ENCODE data around the gene PDIA4.
A peak's percentile ranks its signal among the peaks of the same experiment; 100 is the strongest.
"Not testable (repeated sequence)": the region's sequence is repeated elsewhere in the genome, so short reads cannot be mapped to it uniquely, and the experiment has no call there.

The PDIA4 gene, protein sequence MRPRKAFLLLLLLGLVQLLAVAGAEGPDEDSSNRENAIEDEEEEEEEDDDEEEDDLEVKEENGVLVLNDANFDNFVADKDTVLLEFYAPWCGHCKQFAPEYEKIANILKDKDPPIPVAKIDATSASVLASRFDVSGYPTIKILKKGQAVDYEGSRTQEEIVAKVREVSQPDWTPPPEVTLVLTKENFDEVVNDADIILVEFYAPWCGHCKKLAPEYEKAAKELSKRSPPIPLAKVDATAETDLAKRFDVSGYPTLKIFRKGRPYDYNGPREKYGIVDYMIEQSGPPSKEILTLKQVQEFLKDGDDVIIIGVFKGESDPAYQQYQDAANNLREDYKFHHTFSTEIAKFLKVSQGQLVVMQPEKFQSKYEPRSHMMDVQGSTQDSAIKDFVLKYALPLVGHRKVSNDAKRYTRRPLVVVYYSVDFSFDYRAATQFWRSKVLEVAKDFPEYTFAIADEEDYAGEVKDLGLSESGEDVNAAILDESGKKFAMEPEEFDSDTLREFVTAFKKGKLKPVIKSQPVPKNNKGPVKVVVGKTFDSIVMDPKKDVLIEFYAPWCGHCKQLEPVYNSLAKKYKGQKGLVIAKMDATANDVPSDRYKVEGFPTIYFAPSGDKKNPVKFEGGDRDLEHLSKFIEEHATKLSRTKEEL

DNA sequence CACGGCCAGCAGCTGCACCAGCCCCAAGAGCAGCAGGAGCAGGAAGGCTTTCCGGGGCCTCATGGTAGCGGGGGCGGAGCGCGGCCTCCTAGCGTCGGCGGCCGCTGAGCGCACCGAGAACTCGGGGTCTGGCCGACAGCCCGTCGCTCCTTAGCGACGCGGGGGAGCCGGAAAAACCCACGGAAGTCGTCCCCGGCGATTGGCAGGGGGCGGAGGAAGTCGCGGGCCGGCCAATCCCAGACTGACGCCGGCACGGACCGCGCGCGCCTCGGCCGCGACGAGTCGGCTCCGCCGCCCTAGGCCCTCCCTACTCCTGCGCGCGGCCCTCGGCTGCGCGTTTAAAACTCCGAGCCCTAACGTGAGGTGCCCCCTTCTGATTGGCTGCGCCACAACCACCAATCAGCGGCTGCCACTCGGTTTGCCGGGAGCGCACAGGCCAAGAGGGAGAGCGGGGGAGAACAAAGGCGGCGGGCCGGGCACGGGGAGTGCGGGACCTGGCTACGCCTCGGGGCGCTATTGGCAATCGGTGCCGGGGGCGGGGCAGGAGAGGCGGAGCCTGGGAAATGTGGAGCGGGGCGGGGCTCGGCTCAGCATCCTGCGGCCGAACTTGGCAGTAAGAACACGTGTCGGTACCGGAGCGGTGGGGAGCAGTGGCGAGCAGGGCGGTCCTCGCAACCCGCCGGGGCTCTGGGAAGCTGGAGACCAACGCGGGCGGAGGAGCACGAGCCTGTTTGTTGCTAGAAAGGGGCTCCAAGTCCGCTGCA is at the start of gene PDIA4:
PDIA4 (minus strand) TSS at position 160 of the 764 bp plus-strand sequence; CDS start at position 63, 97 bp downstream.
- DNase-seq (ENCODE audit: low spot score), result peak; percentile 99

DNA sequence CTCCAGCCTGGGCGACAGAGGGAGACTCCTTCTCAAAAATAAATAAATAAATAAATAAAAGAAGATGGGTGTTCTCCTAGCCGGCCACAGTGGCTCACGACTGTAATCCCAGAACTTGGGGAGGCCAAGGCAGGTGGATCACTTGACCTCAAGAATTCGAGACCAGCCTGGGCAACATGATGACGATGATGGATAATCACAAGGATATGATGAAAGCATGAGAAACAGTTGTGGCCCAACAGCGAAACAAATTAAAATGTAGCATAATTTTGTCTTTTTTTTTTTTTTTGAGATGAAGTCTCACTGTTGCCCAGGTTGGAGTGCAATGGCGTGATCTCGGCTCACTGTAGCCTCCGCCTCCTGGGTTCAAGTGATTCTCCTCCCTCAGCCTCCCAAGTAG is 49.3 kb upstream of the PDIA4 start:
- DNase-seq (ENCODE audit: low spot score), result no peak

DNA sequence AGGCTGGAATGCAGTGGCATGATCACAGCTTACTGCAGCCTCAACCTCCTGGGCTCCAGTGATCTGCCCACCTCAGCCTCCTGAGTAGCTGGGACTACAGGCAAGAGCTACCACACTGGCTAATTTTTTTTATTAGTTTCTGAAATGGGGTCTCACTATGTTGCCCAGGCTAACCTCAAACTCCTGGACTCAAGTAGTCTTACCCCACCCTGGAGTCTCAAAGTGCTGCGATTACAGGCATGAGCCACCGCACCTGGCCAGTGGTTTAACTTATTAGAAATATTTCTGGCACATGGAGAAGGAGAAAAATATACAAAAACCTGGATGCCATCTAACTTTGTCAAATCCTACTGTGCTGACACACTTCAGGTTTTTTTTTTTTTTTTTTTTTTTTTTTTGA is 47.0 kb upstream of the PDIA4 start:
- no peak for DNase-seq (ENCODE audit: low spot score)

DNA sequence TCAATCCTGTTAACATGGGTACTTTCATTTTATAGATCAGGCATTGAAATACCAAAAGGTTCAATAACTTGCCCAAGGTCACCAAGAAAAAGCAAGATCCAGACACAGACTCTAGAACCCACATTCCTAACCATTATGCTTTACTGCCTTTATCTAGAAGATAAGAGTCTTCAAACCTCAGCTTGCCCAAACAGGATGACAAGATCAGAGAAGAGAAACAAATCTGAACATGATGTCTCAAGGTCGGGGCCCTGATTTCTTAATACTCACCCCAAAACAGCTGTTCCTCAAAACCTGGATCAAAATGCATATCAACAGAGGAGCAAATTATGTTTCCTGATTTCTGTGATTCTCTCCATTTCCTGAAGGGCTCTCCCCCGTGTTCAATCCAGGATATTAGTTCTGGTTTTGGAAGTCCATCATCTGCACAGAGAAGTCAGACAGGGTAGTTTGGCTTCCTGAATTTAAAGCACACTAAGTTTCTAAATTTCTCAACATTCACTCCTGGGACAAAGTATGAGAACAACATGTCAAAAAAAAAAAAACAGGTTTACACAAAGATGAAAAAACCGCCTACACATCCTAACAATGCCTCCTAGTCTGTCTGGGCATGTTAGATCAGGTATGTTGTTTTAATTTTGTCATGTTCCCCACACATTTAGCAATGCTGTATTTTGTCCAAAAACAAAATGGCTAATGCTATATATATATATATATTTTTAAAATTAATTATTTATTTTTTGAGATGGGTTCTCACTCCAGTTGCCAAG is 46.0 kb upstream of the PDIA4 start:
- no peak for DNase-seq (ENCODE audit: low spot score)

DNA sequence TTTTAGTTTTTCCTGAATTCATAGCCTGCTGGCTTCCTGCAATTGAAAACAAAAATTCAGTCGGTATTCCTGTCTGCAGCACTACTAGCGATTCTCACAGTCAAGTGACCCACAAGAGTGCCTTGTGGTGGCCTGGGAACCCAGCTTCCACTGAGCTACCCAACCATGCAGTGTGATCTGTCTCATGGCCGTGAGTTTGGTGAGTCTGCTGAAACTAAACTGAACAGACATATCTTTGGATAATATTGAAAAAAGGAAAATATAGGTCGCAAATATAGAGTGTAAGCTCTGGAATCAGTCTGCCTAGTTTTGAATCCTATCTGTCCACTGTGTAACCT is 44.1 kb upstream of the PDIA4 start:
- no peak for DNase-seq (ENCODE audit: low spot score)

DNA sequence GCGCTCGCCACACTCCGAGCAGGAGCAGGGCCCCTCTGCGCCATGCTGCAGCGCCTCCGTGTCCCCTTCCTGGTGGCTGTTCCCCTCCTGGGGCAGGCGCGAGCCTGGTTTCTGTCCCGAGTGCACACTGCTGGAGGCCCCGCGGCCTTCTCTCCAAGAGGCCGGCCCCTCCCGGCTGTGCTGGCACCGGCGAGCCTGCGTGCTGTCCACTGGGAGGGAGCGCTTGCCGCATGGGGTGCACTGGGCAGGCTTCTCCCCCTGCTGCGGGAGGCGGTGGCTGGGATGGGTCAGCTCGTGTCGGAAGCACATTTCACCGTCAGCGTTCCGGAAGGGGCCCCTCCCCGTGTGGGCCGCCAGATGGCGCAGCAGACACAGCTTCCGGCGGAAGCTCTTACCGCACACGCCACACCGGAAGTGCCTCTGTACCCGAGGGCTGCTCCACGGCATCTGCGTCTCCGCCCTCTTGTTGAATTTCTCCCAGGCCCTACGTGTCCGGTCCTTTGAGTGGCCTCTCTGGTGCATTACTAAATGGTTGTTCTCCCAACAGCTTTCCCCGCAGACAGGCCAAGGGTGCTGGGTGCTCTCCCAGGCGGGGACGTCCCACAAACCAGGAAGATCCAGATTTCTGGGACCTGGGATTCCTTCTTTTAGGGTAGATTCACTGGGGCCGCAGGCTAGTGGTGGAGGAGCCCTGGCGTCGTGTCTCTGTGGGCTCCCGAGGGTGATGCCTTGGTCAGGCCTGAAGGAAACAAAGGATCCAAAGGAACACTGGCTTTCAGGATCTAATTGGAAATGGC is 43.5 kb upstream of the PDIA4 start:
- DNase-seq (ENCODE audit: low spot score), result no peak

DNA sequence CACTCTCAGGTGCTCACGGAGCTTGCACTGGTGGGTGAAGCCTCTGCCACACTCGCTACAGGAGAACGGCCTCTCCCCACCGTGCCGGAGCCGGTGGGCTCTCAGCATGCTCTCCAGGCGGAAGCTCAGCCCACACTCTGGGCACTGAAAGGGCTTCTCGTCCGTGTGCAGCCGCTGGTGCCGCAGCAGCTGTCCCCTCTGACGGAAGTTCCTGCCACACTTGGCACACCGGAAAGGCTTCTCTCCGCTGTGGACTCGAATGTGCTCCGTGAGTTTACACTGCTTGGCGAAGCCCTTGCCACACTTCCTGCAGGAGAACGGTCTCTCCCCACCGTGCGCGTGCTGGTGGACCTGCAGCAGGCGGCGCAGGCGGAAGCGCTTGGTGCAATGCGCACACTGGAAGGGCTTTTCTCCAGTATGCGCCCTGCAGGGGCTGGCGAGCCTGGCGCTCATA is 42.9 kb upstream of the PDIA4 start:
- DNase-seq (ENCODE audit: low spot score), result no peak

DNA sequence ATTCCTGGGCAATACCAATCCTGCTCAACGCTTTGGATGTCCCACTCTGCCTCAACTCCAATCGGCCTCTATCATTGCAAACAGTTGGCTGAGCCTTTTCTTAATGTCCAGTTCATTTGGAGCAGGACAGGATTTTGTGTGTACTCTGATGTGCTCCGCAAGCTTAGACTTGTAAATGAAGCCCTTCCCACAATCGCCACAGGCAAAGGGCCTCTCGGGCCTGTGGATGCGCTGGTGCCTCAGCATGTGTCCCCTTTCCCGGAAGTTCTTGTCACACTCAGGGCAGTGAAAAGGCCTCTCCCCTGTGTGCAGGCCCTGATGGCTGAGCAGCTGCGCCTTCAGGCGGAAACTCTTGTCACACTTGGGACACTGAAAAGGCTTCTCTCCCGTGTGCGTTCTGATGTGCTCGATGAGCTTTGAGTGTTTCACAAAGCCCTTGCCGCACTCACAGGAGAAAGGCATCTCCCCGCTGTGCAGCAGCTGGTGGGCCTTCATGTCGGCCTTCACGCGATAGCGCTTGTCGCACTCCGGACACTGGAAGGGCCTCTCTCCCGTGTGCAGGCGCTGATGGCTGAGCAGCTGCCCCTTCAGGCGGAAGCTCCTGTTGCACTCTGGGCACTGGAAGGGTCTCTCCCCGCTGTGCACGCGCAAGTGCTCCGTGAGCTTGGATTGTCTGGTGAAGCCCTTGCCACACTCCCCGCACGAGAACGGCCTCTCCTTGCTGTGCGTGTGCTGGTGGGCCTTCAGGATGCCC is 42.2 kb upstream of the PDIA4 start:
- DNase-seq (ENCODE audit: low spot score), result no peak

DNA sequence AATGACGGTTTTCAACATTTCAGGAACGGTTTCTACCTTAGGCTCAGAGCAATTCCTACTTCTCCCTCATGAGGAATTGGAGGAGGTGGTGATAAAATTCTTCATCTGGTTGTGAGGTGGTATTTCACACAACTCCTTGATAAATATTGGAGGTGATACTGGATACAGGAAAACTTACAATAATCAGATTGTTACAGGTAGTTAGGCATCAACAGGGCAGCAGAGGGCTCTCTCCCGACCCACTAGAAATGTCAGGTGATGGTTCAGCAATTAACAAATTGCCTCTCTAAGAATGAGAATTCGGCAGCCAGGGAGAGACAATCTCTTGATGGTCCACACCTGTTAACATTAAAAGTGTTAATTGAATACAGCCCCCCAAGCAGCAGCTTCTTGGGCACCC is 39.6 kb upstream of the PDIA4 start:
- no peak for DNase-seq (ENCODE audit: low spot score)

DNA sequence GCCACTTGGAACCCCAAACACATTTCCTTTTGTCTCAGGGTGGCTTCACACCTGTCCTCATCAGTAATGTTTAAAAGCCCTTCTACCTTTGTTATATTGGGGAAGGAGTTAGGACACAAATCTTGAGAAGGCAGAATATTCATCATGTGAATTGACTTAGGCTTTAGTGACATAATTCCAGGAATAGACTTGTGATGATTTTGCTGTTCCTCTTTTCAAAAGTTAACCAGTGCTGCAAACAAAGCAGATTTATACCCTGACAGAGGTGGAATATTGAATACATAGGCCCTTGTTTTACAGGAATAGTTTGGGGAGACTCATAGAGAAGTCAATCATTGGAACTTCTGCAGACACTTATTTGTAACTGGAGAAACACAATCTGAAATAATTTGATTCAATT is 35.2 kb upstream of the PDIA4 start:
- DNase-seq (ENCODE audit: low spot score), result no peak

DNA sequence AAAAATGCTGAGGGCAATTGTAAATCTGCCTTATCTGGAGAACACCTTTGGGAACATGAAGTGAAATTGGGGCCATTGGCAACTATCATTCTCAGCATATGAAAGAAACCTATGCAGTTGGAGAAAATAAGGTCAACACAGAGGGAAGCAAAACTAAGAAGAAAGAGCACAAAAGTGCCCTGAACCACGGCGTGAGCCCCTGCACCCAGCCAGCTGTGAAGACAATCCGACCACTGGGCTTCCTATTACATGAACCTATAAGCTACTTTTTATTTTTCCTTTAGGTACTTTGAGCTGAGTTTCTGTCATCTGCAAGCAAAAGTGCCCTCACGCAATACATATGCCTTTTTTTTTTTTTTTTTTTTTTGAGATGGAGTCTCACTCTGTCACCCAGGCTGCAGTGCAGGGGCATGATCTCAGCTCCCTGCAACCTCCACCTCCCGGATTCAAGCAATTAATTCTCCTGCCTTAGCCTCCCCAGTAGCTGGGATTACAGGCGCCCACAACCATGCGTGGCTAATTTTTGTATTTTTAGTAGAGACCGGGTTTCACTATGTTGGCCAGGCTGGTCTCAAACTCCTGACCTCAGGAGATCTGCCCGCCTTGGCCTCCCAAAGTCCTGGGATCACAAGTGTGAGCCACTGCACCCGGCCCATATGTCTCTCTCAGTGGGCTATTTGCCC is 34.1 kb upstream of the PDIA4 start:
- not testable (repeated sequence) for DNase-seq (ENCODE audit: low spot score)

DNA sequence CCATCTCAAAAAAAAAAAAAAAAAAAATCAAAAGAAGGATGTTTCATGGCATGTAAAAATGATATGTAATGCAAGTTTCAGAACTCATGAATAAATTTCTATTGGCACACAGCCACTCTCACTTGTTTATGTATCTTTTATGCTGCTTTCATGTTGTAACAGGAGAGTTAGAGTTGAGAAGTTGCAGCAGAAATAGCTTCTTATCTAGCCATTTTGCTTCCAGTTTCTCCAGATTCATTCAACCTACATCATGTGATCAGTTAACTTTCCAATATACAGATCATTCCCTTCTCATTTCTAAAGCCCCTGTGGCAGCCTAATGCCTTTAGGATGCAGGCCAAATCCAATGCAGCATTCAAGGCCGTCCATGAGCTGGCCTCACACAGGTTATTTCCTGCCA is 31.9 kb upstream of the PDIA4 start:
- DNase-seq (ENCODE audit: low spot score), result no peak

DNA sequence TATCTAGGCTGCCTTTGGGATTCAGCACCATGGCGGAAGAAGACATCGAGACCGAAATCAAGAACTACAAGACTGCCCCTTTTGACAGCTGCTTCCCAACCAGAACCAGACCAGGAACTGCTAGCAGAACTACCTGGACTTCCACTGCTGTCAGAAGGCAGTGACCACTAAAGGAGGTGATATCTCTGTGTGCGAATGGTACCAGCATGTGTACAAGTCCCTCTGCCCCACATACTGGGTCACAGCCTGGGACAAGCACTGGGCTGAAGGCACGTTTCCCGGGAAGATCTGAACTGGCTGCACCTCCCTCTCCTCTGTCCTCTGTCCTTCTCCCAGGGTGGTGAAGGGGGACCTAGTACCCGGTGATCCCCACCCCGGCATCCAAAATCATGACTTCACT is 25.6 kb upstream of the PDIA4 start:
- no peak for DNase-seq (ENCODE audit: low spot score)

DNA sequence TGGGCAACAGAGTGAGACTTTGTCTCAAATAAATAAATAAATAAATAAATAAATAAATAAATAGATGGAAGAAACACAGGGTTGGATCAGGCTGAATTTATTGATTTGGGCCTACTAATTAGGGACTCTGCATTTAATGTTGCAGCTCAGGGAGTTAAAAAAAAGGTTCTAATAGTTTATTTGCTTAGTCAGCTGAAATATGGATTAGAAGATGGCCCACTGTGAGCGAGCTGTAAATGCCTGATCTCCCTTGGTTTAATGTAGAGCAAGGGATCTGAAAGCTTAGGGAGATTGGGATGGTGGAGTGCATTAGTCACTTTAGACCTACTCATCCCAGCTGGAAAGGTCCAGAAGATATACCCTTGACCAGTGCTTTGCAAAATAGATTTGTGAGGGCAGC is 25.1 kb upstream of the PDIA4 start:
- no peak for DNase-seq (ENCODE audit: low spot score)

DNA sequence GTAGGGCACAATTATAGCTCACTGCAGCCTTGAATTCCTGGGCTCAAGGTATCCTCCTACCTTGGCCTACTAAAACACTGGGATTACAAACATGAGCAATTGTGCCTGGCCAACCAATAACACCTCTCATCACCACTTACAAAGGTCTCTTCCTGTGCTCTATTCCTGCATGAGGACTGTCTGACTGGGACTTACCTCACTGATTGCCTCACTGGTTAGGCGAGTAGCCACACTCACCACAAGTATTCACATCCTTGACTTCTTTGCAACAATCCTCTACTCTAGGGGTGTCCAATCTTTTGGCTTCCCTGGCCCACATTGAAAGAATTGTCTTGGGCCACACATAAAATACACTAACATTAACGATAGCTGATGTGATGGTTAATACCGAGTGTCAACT is 22.6 kb upstream of the PDIA4 start:
- DNase-seq (ENCODE audit: low spot score), result no peak

DNA sequence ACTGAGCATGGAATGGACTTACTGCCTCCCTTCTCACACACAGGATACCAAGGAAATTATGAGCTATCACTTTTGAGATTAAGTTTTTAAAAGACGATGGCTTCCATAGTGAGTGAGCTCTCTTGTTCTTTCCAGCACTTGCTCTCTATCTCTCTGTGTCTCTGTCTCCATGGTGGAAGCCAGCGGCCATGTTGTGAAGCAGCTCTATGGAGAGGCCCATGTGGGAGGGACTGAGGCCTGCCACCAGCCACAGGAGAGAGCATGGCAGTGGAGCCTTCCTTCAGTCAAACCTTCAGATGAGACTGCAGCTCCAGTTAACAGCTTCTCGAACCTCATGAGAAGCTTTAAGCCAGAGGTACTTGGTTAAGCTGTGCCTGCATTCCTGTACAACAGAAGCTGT is 20.5 kb upstream of the PDIA4 start:
- DNase-seq (ENCODE audit: low spot score), result no peak

DNA sequence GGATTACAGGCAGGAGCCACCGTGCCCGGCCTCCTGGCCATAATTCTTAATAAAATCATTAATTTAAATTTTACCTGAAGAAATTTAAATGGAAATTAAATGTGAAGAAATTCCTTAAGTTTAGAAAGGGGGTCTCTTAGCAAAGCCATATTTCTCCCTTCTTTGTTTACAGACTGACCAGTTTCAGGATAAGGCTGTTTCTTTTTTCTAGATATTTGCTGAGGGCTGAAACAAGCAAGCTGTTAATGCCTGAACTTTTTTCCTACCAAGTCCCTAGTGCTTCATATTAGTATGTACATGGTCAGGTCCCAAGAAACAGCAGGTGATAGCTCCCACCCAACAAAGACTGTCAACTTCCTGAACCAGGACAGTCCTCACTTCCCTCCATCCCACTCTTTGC is 18.1 kb upstream of the PDIA4 start:
- DNase-seq (ENCODE audit: low spot score), result no peak

DNA sequence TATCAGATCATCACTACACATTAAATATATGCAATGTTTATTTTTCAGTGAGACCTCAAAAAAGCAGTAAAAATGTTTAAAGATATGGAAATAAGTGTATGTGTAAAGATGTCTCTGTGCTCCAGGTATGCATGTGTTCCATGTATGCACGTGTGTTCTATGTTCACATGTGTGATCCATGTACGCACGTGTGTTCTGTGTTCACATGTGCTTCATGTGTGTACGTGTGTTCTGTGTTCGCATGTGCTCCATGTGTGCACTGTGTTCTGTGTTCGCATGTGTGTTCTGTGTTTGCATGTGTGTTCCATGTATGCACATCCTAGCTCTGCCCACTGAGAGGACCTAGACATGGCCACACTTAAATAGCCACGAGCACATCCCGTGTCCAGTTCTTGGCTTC is 15.6 kb upstream of the PDIA4 start:
- DNase-seq (ENCODE audit: low spot score), result no peak

DNA sequence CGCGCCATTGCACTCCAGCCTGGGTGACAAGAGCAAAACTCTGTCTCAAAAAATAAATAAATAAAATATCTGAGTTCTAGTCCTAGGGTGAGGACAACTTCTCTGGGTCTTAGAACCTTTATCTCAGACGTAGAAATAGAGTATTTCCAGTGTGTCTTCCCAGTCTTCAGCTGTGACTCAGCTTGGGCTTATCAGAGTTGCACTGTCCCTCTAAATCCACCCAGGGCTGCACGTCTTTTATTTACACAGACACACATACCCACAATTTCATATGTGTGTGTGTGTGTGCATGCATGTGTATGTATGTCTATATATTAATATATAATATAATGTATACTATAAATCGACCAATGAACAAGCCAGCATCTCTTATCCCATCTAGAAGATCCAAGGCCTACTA is 13.0 kb upstream of the PDIA4 start:
- DNase-seq (ENCODE audit: low spot score), result no peak

DNA sequence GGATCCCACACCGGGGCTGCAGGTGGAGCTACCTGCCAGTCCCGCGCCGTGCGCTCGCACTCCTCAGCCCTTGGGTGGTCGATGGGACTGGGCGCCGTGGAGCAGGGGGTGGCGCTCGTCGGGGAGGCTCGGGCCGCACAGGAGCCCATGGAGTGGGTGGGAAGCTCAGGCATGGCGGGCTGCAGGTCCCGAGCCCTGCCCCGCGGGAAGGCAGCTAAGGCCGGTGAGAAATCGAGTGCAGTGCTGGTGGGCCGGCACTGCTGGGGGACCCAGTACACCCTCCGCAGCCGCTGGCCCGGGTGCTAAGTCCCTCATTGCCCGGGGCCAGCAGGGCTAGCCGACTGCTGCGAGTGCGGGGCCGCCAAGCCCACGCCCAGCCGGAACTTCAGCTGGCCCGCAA is 10.3 kb upstream of the PDIA4 start:
- not testable (repeated sequence) for DNase-seq (ENCODE audit: low spot score)

Data from germinal center (tissue), 1 donor.